ENCODE results near the gene MEIG1.

DNA sequence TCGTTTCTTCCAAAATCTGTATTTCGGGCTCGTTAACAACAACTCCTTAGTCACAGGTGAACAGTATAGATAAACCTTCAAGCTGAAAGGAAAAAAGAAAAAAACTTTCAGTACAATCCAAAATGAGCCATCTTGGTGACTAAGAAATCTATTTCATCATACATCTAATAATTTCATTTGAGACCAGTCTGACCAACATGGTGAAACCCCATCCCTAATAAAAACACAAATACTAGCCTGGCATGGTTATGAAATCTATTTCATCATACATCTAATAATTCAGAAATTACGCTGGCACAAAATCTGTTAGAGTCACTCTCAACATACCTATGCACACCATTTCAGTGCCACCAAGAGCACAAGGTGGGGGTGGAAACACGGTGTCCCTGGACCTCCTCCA, 14.1 kb upstream of the MEIG1 start:
- TF ChIP-seq, protein P1, sequence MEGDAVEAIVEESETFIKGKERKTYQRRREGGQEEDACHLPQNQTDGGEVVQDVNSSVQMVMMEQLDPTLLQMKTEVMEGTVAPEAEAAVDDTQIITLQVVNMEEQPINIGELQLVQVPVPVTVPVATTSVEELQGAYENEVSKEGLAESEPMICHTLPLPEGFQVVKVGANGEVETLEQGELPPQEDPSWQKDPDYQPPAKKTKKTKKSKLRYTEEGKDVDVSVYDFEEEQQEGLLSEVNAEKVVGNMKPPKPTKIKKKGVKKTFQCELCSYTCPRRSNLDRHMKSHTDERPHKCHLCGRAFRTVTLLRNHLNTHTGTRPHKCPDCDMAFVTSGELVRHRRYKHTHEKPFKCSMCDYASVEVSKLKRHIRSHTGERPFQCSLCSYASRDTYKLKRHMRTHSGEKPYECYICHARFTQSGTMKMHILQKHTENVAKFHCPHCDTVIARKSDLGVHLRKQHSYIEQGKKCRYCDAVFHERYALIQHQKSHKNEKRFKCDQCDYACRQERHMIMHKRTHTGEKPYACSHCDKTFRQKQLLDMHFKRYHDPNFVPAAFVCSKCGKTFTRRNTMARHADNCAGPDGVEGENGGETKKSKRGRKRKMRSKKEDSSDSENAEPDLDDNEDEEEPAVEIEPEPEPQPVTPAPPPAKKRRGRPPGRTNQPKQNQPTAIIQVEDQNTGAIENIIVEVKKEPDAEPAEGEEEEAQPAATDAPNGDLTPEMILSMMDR (IDR thresholded peaks at IDR 0.05) = no peak
- TF ChIP-seq EZH2 (IDR thresholded peaks at IDR 0.05) = no peak
